ENCODE measurements around the gene STRN4. TPM values are rescaled to one million over a fixed set of nuclear protein-coding genes. Genes with fewer than 3 reads are reported as not detected.

STRN4 gene
- total and polyA plus RNA-seq, 2 donors (not counting 3 experiments of a cell fraction or from before 2014, with no cell fraction given), result 116 to 144 TPM

DNA sequence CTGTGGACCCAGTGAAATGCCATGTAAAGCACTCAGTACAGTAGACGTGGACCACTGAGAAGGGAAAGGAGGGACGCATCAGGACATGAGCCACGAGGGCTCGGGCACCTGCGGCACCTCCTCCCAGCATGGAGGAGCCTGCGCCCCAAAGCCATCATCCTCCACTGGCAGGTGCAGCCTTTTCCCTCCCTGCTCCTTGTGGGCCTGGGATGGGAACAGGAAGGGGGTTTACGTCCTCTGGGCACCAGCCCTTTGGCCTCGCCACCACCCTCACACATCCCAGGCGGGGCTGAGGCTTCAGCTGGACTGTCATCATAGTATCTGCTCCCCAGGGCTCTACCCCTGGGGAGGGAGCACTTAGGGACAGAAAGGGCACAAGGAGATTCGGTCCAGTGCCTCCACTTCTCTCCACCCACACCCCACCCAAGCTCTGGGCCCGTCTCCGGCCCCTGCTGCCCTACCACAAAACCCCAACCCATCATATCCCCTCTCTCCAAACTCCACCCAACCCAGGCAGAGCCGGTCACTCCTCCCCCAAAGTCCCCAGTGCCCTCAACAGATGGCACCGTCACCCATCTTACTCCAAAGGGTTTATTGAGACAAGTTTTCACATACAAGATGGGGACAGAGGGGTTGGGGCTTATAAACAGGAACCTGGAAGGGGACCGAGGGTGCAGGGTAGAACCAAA lies 27.2 kb downstream of the STRN4 start:
- peaks cover 22% of the 10 kb centered on the region for H3K79me2 ChIP-seq (ENCODE audit: control insufficient read depth, insufficient read depth, low read length)
- no peaks in the 10 kb centered on the region for H3K9me3 ChIP-seq (replicated peaks; ENCODE audit: control insufficient read depth, insufficient read depth, low read length)
- dilution Hi-C loops (cut with MboI; ENCODE audit: extremely low pct_ligation_motif_present, low sequenced_read_pairs) (no loop called here), intact Hi-C loops (cut with micrococcal nuclease) (no loop called here)
- H2AFZ ChIP-seq (ENCODE audit: low read depth, low read length), result no peak overlapping the region
- no peak for FAIRE-seq
- no peak overlapping the region for H3K4me2 ChIP-seq (ENCODE audit: insufficient read depth, low read length)
- no peaks in the 10 kb centered on the region for H4K20me1 ChIP-seq (replicated peaks; ENCODE audit: control insufficient read depth, extremely low read depth, insufficient read depth, low read length)
- CTCF ChIA-PET, result interaction anchor here (1.0 kb wide), 1 partner anchor 14 kb away, joined by 3 read pairs; no protein-coding TSS in a partner anchor
- POLR2A ChIA-PET, result no interaction called here
- H3K27me3 ChIP-seq (ENCODE audit: control insufficient read depth in 2 of 2, insufficient read depth in 2 of 2, low read length in 2 of 2), result no peaks in the 10 kb centered on the region
- no peak overlapping the region for H3K27ac ChIP-seq (ENCODE audit: insufficient read depth, low read depth, low read length)
- no TSS peak for BruUV-seq (replicated peaks)
- no peak overlapping the region for H3K4me3 ChIP-seq (replicated peaks in 1 of 3; ENCODE audit: insufficient read depth in 1 of 3, low read depth in 1 of 3, low read length in 3 of 3)
- H3K9ac ChIP-seq (replicated peaks; ENCODE audit: extremely low read depth, insufficient read depth, low read length), result no peak overlapping the region
- TF ChIP-seq EZH2 (IDR thresholded peaks at IDR 0.05; ENCODE audit: borderline replicate concordance, low read depth, low read length, severe bottlenecking) (no peak), POLR2AphosphoS5 (IDR thresholded peaks at IDR 0.05; ENCODE audit: insufficient read depth, low read depth, low read length) (no peak), GATA2 (IDR thresholded peaks at IDR 0.05; ENCODE audit: insufficient read depth, insufficient read length, low read depth, low read length) (no peak), JUN (IDR thresholded peaks at IDR 0.05; ENCODE audit: borderline replicate concordance, insufficient read depth, insufficient read length, low read depth) (no peak), FOS (IDR thresholded peaks at IDR 0.05; ENCODE audit: borderline replicate concordance, insufficient read depth, low read length) (no peak), POLR2A (IDR thresholded peaks at IDR 0.05; ENCODE audit: low read depth, low read length) (no peak), MYC (IDR thresholded peaks at IDR 0.05; ENCODE audit: low read depth, low read length) (no peak)
- TF ChIP-seq, protein P1, sequence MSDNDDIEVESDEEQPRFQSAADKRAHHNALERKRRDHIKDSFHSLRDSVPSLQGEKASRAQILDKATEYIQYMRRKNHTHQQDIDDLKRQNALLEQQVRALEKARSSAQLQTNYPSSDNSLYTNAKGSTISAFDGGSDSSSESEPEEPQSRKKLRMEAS (IDR thresholded peaks at IDR 0.05; ENCODE audit: insufficient read depth, insufficient read length), result no peak
- TF ChIP-seq, protein P2, sequence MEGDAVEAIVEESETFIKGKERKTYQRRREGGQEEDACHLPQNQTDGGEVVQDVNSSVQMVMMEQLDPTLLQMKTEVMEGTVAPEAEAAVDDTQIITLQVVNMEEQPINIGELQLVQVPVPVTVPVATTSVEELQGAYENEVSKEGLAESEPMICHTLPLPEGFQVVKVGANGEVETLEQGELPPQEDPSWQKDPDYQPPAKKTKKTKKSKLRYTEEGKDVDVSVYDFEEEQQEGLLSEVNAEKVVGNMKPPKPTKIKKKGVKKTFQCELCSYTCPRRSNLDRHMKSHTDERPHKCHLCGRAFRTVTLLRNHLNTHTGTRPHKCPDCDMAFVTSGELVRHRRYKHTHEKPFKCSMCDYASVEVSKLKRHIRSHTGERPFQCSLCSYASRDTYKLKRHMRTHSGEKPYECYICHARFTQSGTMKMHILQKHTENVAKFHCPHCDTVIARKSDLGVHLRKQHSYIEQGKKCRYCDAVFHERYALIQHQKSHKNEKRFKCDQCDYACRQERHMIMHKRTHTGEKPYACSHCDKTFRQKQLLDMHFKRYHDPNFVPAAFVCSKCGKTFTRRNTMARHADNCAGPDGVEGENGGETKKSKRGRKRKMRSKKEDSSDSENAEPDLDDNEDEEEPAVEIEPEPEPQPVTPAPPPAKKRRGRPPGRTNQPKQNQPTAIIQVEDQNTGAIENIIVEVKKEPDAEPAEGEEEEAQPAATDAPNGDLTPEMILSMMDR (IDR thresholded peaks at IDR 0.05; ENCODE audit: extremely low read depth in 1 of 2, insufficient read depth in 1 of 2, low read depth in 1 of 2, low read length in 2 of 2), result no peak
- H3K36me3 ChIP-seq (ENCODE audit: control insufficient read depth in 2 of 2, extremely low read depth in 1 of 2, insufficient read depth in 2 of 2, low read length in 2 of 2), result peaks cover 6 to 30% of the 10 kb centered on the region in 2 experiments
- H3K4me1 ChIP-seq (ENCODE audit: control insufficient read depth, extremely low read depth, insufficient read depth, low read length), result peaks cover 39% of the 10 kb centered on the region
- no peaks in the 10 kb centered on the region for H3K9me1 ChIP-seq (replicated peaks; ENCODE audit: control insufficient read depth, extremely low read depth, insufficient read depth, low read length)
- no peak for DNase-seq (ENCODE audit: low read depth, low spot score)
